ENCODE measurements around the gene CNP. TPM values are rescaled to one million over a fixed set of nuclear protein-coding genes. Genes with fewer than 3 reads are reported as not detected.
A peak's percentile ranks its signal among the peaks of the same experiment; 100 is the strongest.
"Not testable (repeated sequence)": the region's sequence is repeated elsewhere in the genome, so short reads cannot be mapped to it uniquely, and the experiment has no call there.

Gene CNP
- total and polyA plus RNA-seq, 10 of the 15 experiments (the other 5 are each of a cell fraction or from before 2014, with no cell fraction given) = 1.8 to 60.7 (median 31.4) TPM

GRCh38 chr17:42013740-42014139, 47.1 kb downstream of the CNP start:
- H4K20me1 ChIP-seq (ENCODE audit: control insufficient read depth, insufficient read depth); H3K36me3 ChIP-seq (ENCODE audit: control insufficient read depth in 2 of 2, insufficient read depth in 2 of 2, low read length in 1 of 2); H3K27ac ChIP-seq (ENCODE audit: control insufficient read depth, insufficient read depth); H3K4me2 ChIP-seq (ENCODE audit: control insufficient read depth, insufficient read depth); SMC1A ChIA-PET (ENCODE audit: uncharacterized antibody, unreplicated experiment); intact Hi-C loops (cut with micrococcal nuclease; ENCODE audit: unreplicated experiment); FAIRE-seq; DNase-seq (ENCODE audit: low read depth, low spot score); RAD21 ChIA-PET (ENCODE audit: unreplicated experiment); H3K27me3 ChIP-seq (replicated peaks in 1 of 2; ENCODE audit: control insufficient read depth in 2 of 2, insufficient read depth in 2 of 2, low read length in 1 of 2); BruUV-seq (replicated peaks); ATAC-seq; H3K9me3 ChIP-seq (replicated peaks; ENCODE audit: control insufficient read depth, insufficient read depth, low read length); H2AFZ ChIP-seq (ENCODE audit: control insufficient read depth, low read depth, low read length); H3K9ac ChIP-seq (ENCODE audit: control insufficient read depth, insufficient read depth, low read length); H3K4me3 ChIP-seq: not testable (repeated sequence)
- WGBS (ENCODE audit: insufficient coverage, insufficient replicate concordance, low lambda C conversion rate, missing lambda C conversion rate) = 92% methylated on average over 12 of the region's 12 CpGs
- ChIA-PET POLR2A (interaction anchor here (0.6 to 0.7 kb wide), 3 partner anchors 106 to 254 kb away, joined by 3 to 5 read pairs (median 3); no protein-coding TSS in a partner anchor), CTCF (interaction anchor here (1.3 kb wide), 1 partner anchor 11 kb away, joined by 5 read pairs; no protein-coding TSS in a partner anchor)
- Histone ChIP-seq H3K4me1 (ENCODE audit: control insufficient read depth, insufficient read depth, low read length) (peaks cover 16% of the 10 kb centered on the region), H3K79me2 (ENCODE audit: control insufficient read depth, insufficient read depth, low read length) (peaks cover 84% of the 10 kb centered on the region)
- in situ Hi-C loops (cut with MboI) = loop anchor here (25.0 kb wide), 1 partner anchor 1199 kb away; the partner anchor contains the start of gene TMEM106A
- peak; percentile 86 for TF ChIP-seq MLLT1 (IDR thresholded peaks at IDR 0.05)

- POLR2A ChIA-PET = interaction anchor here (0.9 to 3.2 kb wide), 10 partner anchors 14 to 105 kb away, joined by 3 to 45 read pairs (median 8); partner anchors contain the start of genes ACLY, CNP, DHX58 and KAT2A
- Histone ChIP-seq H3K4me3 (peak overlapping the region; percentile 85), H3K79me2 (ENCODE audit: control insufficient read depth, insufficient read depth, low read length) (peaks cover 75% of the 10 kb centered on the region), H3K9me3 (replicated peaks; ENCODE audit: control insufficient read depth, insufficient read depth, low read length) (no peaks in the 10 kb centered on the region), H3K4me2 (ENCODE audit: control insufficient read depth, insufficient read depth) (peak overlapping the region; percentile 68), H3K36me3 (ENCODE audit: control insufficient read depth in 2 of 2, insufficient read depth in 2 of 2, low read length in 1 of 2) (no peaks in the 10 kb centered on the region; a peak in 2 of 4 replicates), H3K27ac (ENCODE audit: control insufficient read depth, insufficient read depth) (peak overlapping the region; percentile 97), H2AFZ (ENCODE audit: control insufficient read depth, low read depth, low read length) (peak overlapping the region; percentile 95), H3K9ac (ENCODE audit: control insufficient read depth, insufficient read depth, low read length) (peak overlapping the region; percentile 99), H4K20me1 (ENCODE audit: control insufficient read depth, insufficient read depth) (0 out of 2 replicates have a peak, but pooled peaks cover 4% of the 10 kb centered on the region), H3K27me3 (replicated peaks in 1 of 2; ENCODE audit: control insufficient read depth in 2 of 2, insufficient read depth in 2 of 2, low read length in 1 of 2) (no peaks in the 10 kb centered on the region), H3K4me1 (ENCODE audit: control insufficient read depth, insufficient read depth, low read length) (peaks cover 23% of the 10 kb centered on the region)
- WGBS (ENCODE audit: insufficient coverage, insufficient replicate concordance, low lambda C conversion rate, missing lambda C conversion rate) = 0% methylated on average over 12 of the region's 12 CpGs
- no peak for DNase-seq (ENCODE audit: low read depth, low spot score)
- no peak for FAIRE-seq
- CTCF ChIA-PET = interaction anchor here (0.6 to 4.1 kb wide), 10 partner anchors 10 to 1401 kb away, joined by 3 to 34 read pairs (median 5); partner anchors contain the start of gene DHX58
- in situ Hi-C loops (cut with MboI) (loop anchor here (25.0 kb wide), 1 partner anchor 1196 kb away; the partner anchor contains the start of gene TMEM106A), intact Hi-C loops (cut with micrococcal nuclease; ENCODE audit: unreplicated experiment) (loop anchor here (2.0 kb wide), 1 partner anchor 50 kb away; the partner anchor contains the start of gene CNP)
- RAD21 ChIA-PET (ENCODE audit: unreplicated experiment) = interaction anchor here (0.7 to 6.6 kb wide), 8 partner anchors 8 to 165 kb away, joined by 3 to 53 read pairs (median 6); partner anchors contain the start of genes CNP, DHX58 and ODAD4
- no TSS peak for BruUV-seq (replicated peaks)
- SMC1A ChIA-PET (ENCODE audit: uncharacterized antibody, unreplicated experiment) = interaction anchor here (0.9 to 1.6 kb wide), 8 partner anchors 10 to 177 kb away, joined by 3 to 8 read pairs (median 3); partner anchors contain the start of gene CNP
- TF ChIP-seq HSF1 (IDR thresholded peaks at IDR 0.05; ENCODE audit: low read depth, low read length) (peak; percentile 98), ZBED1 (IDR thresholded peaks at IDR 0.05; ENCODE audit: borderline replicate concordance) (no peak), MTA3 (IDR thresholded peaks at IDR 0.05; ENCODE audit: borderline replicate concordance, low read length) (0 out of 2 replicates have a peak, but pooled peaks have one; percentile 13)
- peak; percentile 6; the same call in 1 of the 3 replicates for ATAC-seq
These were observed 49.8 kb downstream of the CNP start for GRCh38 chr17:42016411-42016831.
